ENCODE results near the gene CARD9. TPM values are rescaled to one million over a fixed set of nuclear protein-coding genes. Genes with fewer than 3 reads are reported as not detected.

CARD9 gene
- total RNA-seq, 1 experiment from 2014 or later, result 5.6 TPM

- H4K91ac ChIP-seq (ENCODE audit: insufficient read length, low read depth, low read length), result no peak overlapping the region
- H3K4me1 ChIP-seq (ENCODE audit: insufficient read depth, low read length), result no peaks in the 10 kb centered on the region
- H3K4me1 Mint-ChIP-seq, result peaks cover 4 to 6% of the 10 kb centered on the region in 2 experiments
- no peaks in the 10 kb centered on the region for H3K27me3 ChIP-seq (ENCODE audit: insufficient read depth, low read length)
- H3K23me2 ChIP-seq (ENCODE audit: insufficient read length, low read depth, low read length, poor library complexity, severe bottlenecking), result peaks cover under 1% of the 10 kb centered on the region
- TF ChIP-seq CTCF (conservative IDR thresholded peaks at IDR 0.05), result no peak
- H4K8ac ChIP-seq (replicated peaks; ENCODE audit: insufficient read length, low read depth, low read length), result no peak overlapping the region
- no peak overlapping the region for H2BK20ac ChIP-seq (ENCODE audit: low read depth, low read length, poor library complexity, severe bottlenecking)
- H3K9ac ChIP-seq (ENCODE audit: extremely low read depth, insufficient read length, low read length), result no peak overlapping the region
- peaks cover 42 to 86% (median 72%) of the 10 kb centered on the region in 3 experiments for H3K36me3 Mint-ChIP-seq (ENCODE audit: insufficient read depth in 1 of 3, low read depth in 3 of 3)
- H4K20me1 ChIP-seq (ENCODE audit: control insufficient read depth, insufficient read depth, insufficient read length), result no peaks in the 10 kb centered on the region
- no peak overlapping the region for H3K23ac ChIP-seq (ENCODE audit: insufficient read length, low read depth, low read length)
- no peak overlapping the region for H3K27ac ChIP-seq (ENCODE audit: insufficient read length, low read depth, low read length)
- no peaks in the 10 kb centered on the region for H3K27me3 Mint-ChIP-seq (ENCODE audit: low read depth)
- H3K4me2 ChIP-seq (ENCODE audit: insufficient read depth, insufficient read length, low read length), result no peak overlapping the region
- WGBS (ENCODE audit: extremely low coverage, insufficient read length, low lambda C conversion rate), result no CpG with 5 or more reads among the region's 8 CpGs
- H3K79me1 ChIP-seq (ENCODE audit: insufficient read depth, low read depth, low read length, poor library complexity, severe bottlenecking), result peaks cover 9% of the 10 kb centered on the region
- no peak overlapping the region for H3T11ph ChIP-seq (ENCODE audit: low read length)
- H3K79me2 ChIP-seq (ENCODE audit: insufficient read depth, low read length), result peaks cover 6% of the 10 kb centered on the region; the same call in 1 of the 2 replicates
- no peak overlapping the region for H2BK15ac ChIP-seq (ENCODE audit: low read depth, low read length)
- H3K27ac Mint-ChIP-seq, result no peak overlapping the region
- no peak overlapping the region for H3K56ac ChIP-seq (ENCODE audit: insufficient read length, low read depth, low read length)
- no peak overlapping the region for H2BK12ac ChIP-seq (ENCODE audit: insufficient read length, low read depth, low read length)
- no peaks in the 10 kb centered on the region for H3K9me3 ChIP-seq (ENCODE audit: control insufficient read depth, low read depth, low read length)
- DNase-seq, result no peak
- no peak overlapping the region for H2AK5ac ChIP-seq (ENCODE audit: insufficient read length, low read length)
- H3K9me3 Mint-ChIP-seq, result no peaks in the 10 kb centered on the region
- H2AFZ ChIP-seq (ENCODE audit: low read length), result no peak overlapping the region
- H2BK120ac ChIP-seq (ENCODE audit: low read depth, low read length, poor library complexity, severe bottlenecking), result no peak overlapping the region
- H3K4ac ChIP-seq (ENCODE audit: low read depth, low read length), result no peak overlapping the region
- no peak overlapping the region for H2BK5ac ChIP-seq (ENCODE audit: insufficient read length, low read length)
- H3K18ac ChIP-seq (ENCODE audit: insufficient read length, low read depth, low read length), result no peak overlapping the region
- no peak overlapping the region for H3K14ac ChIP-seq (ENCODE audit: insufficient read depth, low read length)
- H4K5ac ChIP-seq (ENCODE audit: insufficient read length, low read depth, low read length), result no peak overlapping the region
- no peak overlapping the region for H3K4me3 Mint-ChIP-seq
Observed at GRCh38 chr9:136416427-136416826, 43.0 kb upstream of the CARD9 start.

Measured in H9 (cell line).